ENCODE results near the gene HMGCLL1.

Gene HMGCLL1

GRCh38 chr6:55524441-55524840 lies 54.6 kb downstream of the HMGCLL1 start:
- ChIA-PET CTCF (no interaction called here), POLR2A (no interaction called here)
- TF ChIP-seq, protein P1, sequence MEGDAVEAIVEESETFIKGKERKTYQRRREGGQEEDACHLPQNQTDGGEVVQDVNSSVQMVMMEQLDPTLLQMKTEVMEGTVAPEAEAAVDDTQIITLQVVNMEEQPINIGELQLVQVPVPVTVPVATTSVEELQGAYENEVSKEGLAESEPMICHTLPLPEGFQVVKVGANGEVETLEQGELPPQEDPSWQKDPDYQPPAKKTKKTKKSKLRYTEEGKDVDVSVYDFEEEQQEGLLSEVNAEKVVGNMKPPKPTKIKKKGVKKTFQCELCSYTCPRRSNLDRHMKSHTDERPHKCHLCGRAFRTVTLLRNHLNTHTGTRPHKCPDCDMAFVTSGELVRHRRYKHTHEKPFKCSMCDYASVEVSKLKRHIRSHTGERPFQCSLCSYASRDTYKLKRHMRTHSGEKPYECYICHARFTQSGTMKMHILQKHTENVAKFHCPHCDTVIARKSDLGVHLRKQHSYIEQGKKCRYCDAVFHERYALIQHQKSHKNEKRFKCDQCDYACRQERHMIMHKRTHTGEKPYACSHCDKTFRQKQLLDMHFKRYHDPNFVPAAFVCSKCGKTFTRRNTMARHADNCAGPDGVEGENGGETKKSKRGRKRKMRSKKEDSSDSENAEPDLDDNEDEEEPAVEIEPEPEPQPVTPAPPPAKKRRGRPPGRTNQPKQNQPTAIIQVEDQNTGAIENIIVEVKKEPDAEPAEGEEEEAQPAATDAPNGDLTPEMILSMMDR (IDR thresholded peaks at IDR 0.05; ENCODE audit: control extremely low read depth, extremely low read depth, low read depth, missing control alignments), result no peak
- DNase-seq (ENCODE audit: extremely low spot score), result no peak

DNA sequence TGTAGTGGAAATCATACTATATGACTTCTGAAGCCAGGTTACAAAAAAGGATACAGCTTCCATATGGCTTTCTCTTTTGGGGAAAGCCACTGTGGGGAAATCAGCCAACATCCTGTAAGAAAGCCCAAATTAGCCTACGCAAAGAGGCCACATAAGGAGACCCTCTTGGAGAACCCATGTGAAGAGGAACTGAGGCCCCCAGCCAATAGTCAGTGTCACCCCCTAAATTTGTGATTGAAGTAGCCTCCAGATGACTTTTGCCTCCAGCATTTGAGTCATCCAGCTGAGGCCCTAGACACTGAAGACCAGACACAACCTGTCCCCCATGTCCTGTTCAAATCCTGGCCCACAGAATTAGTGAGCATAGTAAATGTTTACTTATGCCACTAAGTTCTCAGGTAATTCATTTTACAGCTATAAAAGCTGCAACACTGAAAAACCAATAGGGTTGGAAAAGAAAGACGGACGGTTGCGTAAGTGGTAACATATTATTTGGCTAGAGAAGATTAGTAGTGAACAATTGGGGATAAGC lies 60.4 kb downstream of the HMGCLL1 start:
- POLR2A ChIA-PET, result no interaction called here
- TF ChIP-seq, protein P1 (IDR thresholded peaks at IDR 0.05; ENCODE audit: control extremely low read depth, extremely low read depth, low read depth, missing control alignments), result no peak
- DNase-seq (ENCODE audit: extremely low spot score), result no peak
- CTCF ChIA-PET, result interaction anchor here (1.1 to 1.5 kb wide), 3 partner anchors 10 to 22 kb away, joined by 3 read pairs; no protein-coding TSS in a partner anchor

DNA sequence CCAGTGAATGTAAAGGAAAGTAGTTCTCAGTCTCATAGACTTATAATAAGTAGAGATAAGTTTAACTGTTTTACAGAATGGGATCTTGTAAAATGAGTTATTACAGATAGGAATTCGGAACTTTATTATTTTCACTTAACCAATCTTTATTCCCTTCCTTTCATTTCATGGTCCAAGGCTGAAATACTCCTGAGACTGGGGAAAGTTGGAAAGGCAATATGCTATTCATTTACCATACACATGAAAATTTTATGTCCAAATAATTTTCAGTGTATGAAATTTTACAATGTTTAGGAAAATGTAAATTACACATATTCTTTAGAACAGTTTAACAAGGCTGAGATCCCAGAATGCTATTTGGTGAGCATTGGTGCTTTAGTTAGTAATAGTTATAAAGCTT lies 62.3 kb downstream of the HMGCLL1 start:
- no peak for DNase-seq (ENCODE audit: extremely low spot score)
- ChIA-PET CTCF (interaction anchor here (1.3 kb wide), 1 partner anchor 33 kb away, joined by 3 read pairs; no protein-coding TSS in a partner anchor), POLR2A (no interaction called here)
- TF ChIP-seq, protein P1 (IDR thresholded peaks at IDR 0.05; ENCODE audit: control extremely low read depth, extremely low read depth, low read depth, missing control alignments), result no peak

DNA sequence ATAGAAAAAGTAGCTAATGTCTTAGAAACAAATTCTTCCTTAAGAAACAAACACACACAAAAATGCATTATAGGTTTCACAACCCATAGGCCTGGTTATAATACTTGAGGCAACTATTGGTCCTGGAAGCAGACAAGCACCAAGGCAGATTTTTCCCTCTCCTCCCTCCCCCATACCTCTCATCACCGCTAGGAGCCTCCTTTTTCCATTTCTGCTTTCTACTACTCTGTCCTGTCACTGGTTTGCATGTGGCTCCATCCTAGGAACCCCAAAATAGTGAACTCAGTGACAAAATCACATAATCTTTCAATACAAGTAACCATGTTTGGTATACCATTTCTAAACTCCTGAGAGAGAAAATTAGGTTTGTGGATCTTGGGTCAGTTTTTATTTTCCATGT lies 66.1 kb downstream of the HMGCLL1 start:
- POLR2A ChIA-PET, result no interaction called here
- TF ChIP-seq, protein P1 (IDR thresholded peaks at IDR 0.05; ENCODE audit: control extremely low read depth, extremely low read depth, low read depth, missing control alignments), result no peak
- CTCF ChIA-PET, result interaction anchor here (0.9 to 1.9 kb wide), 5 partner anchors 9 to 86 kb away, joined by 3 to 4 read pairs (median 4); no protein-coding TSS in a partner anchor

GRCh38 chr6:55511122-55511800 lies 67.7 kb downstream of the HMGCLL1 start:
- CTCF ChIA-PET, result interaction anchor here (1.4 kb wide), 1 partner anchor 11 kb away, joined by 3 read pairs; no protein-coding TSS in a partner anchor
- TF ChIP-seq, protein P1 (IDR thresholded peaks at IDR 0.05; ENCODE audit: control extremely low read depth, extremely low read depth, low read depth, missing control alignments), result no peak
- POLR2A ChIA-PET, result no interaction called here
- no peak for DNase-seq (ENCODE audit: extremely low spot score)

More for the DNA sequence above, 66.1 kb downstream of the HMGCLL1 start:
- no peak for DNase-seq (ENCODE audit: extremely low spot score)

- CTCF ChIA-PET, result interaction anchor here (1.0 to 1.6 kb wide), 4 partner anchors 9 to 24 kb away, joined by 3 to 4 read pairs (median 3); no protein-coding TSS in a partner anchor
- no peak for DNase-seq (ENCODE audit: extremely low spot score)
- POLR2A ChIA-PET, result no interaction called here
- TF ChIP-seq, protein P1 (IDR thresholded peaks at IDR 0.05; ENCODE audit: control extremely low read depth, extremely low read depth, low read depth, missing control alignments), result no peak
Measured at GRCh38 chr6:55499591-55499990, 79.4 kb downstream of the HMGCLL1 start.

All from GM10248 (cell line).